ENCODE measurements around the gene ZFHX3. TPM values are rescaled to one million over a fixed set of nuclear protein-coding genes. Genes with fewer than 3 reads are reported as not detected.
A peak's percentile ranks its signal among the peaks of the same experiment; 100 is the strongest.

The ZFHX3 gene
- total RNA-seq, 4 donors from 2014 or later = 36.3 to 44.0 (median 38.1) TPM

DNA sequence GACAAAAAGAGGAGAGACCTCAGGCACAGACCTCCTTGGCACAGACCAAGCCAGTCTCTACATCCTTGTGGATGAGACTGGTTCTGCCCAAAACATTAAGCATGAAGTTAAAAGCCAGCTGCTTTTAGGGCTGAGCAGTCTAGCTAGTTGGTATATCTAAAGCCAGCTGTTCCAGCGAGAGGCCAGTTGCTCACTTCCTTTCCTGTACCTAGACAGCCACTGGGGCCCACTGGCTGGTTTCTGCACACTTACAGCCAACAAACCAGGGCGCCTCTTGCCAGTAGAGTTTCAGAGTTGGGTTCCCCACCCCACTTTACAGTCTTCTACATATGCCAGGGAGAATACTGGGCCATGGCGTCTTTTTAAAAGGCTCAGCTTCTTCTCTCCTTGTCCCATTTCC lies 242.4 kb downstream of the ZFHX3 start:
- peaks cover 0 to 32% (median 0%) of the 10 kb centered on the region in 3 donors for H3K36me3 ChIP-seq
- H3K9me3 ChIP-seq = no peaks in the 10 kb centered on the region
- no peak for DNase-seq (ENCODE audit: low spot score in 2 of 2)
- no peaks in the 10 kb centered on the region for H3K4me1 ChIP-seq
- 87 to 93% methylated on average over 3 of the region's 3 CpGs for WGBS, 2 donors
- no peak overlapping the region for H3K27ac ChIP-seq
- H3K4me3 ChIP-seq = no peak overlapping the region
- TF ChIP-seq, protein P1, sequence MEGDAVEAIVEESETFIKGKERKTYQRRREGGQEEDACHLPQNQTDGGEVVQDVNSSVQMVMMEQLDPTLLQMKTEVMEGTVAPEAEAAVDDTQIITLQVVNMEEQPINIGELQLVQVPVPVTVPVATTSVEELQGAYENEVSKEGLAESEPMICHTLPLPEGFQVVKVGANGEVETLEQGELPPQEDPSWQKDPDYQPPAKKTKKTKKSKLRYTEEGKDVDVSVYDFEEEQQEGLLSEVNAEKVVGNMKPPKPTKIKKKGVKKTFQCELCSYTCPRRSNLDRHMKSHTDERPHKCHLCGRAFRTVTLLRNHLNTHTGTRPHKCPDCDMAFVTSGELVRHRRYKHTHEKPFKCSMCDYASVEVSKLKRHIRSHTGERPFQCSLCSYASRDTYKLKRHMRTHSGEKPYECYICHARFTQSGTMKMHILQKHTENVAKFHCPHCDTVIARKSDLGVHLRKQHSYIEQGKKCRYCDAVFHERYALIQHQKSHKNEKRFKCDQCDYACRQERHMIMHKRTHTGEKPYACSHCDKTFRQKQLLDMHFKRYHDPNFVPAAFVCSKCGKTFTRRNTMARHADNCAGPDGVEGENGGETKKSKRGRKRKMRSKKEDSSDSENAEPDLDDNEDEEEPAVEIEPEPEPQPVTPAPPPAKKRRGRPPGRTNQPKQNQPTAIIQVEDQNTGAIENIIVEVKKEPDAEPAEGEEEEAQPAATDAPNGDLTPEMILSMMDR (IDR thresholded peaks at IDR 0.05) = no peak
- TF ChIP-seq POLR2A (IDR thresholded peaks at IDR 0.05) (no peak), EP300 (IDR thresholded peaks at IDR 0.05) (no peak)
- H3K27me3 ChIP-seq = no peaks in the 10 kb centered on the region

DNA sequence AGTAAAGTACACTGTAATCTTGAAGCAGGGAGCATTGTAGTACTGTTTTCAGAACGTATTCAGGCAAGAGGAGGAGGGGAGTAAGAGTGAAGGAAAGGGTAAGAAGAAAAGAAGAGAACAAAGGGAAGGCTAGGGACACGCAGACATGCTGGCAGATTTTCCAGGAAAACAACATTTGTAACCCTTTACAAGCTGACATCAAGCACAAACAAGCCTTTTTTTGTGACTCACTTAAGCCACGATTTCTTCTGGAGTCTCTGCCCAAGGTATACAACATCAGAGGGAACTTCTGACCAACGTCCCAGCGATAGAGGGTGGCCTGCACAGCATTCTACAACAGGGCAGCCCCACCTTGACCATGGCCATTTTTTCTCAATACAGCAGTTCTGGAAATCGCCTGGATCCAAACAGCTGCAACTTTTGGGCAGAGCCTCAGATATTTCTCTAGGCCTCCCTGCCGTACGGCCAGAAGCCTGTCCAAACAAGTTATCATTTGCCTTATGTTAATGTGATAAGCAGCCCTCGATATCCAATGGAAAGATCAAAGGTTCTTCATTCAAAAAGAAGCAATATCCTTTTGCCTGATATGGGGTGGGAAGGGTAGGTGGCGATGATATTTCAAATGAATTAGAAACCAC lies 247.3 kb downstream of the ZFHX3 start:
- Histone ChIP-seq H3K36me3 (peaks cover 0 to 59% (median 10%) of the 10 kb centered on the region in 3 donors), H3K27ac (peak overlapping the region in 1 of 4 donors; percentile 4), H3K4me3 (no peak overlapping the region), H3K4me1 (no peaks in the 10 kb centered on the region), H3K27me3 (no peaks in the 10 kb centered on the region), H3K9me3 (no peaks in the 10 kb centered on the region)
- DNase-seq (ENCODE audit: low spot score in 2 of 2) = no peak
- 47 to 64% methylated on average over 10 of the region's 10 CpGs for WGBS, 2 donors
- no peak for TF ChIP-seq EP300 (IDR thresholded peaks at IDR 0.05)
- no peak for TF ChIP-seq POLR2A (IDR thresholded peaks at IDR 0.05)
- TF ChIP-seq, protein P1 (IDR thresholded peaks at IDR 0.05) = no peak

DNA sequence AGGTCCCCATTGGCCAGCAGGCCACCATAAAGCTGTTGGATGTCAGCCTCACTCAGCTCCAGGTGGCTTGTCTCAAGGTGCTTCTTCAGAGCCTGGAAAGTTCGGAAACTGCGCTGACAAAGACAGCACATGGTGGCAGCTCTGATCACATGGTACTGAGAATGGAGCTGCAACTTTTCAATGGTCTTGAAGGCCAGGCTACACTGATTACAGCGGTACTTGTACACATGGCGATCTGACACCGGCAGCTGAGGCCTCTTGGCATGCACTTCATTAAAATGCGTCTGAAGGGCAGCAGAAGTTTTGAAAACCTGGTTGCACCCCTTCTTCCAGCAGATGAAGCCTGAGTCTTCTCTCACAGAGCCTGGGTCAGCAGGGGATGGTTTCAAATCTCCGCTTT lies 249.7 kb downstream of the ZFHX3 start:
- H3K4me1 ChIP-seq = no peaks in the 10 kb centered on the region
- no peak for DNase-seq (ENCODE audit: low spot score in 2 of 2)
- no peaks in the 10 kb centered on the region for H3K27me3 ChIP-seq
- H3K27ac ChIP-seq = no peak overlapping the region
- TF ChIP-seq EP300 (IDR thresholded peaks at IDR 0.05) (no peak), POLR2A (IDR thresholded peaks at IDR 0.05) (no peak)
- TF ChIP-seq, protein P1 (IDR thresholded peaks at IDR 0.05) = no peak
- H3K4me3 ChIP-seq = no peak overlapping the region
- peaks cover 0 to 77% (median 10%) of the 10 kb centered on the region in 3 donors for H3K36me3 ChIP-seq
- H3K9me3 ChIP-seq = no peaks in the 10 kb centered on the region
- WGBS, 2 donors = 95 to 96% methylated on average over 7 of the region's 7 CpGs

DNA sequence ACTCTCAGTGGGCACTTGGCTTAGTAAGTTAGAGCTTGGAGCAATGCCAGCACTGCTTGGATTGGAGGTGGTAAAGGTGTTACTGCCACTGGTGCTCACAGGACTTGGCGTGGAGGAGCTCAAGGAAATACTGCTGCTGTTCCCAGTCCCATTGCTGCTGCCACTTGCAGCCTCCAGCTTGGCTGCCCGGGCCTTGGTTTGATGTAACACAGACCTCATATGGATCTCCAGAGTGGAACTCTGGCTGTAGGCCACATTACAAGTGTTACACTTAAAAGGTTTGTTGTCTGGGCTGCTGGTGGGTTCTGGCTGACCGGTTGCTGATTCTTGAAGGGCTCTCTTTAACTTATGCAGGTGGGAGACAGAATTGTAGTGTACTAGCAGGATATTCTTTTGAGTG lies 250.3 kb downstream of the ZFHX3 start:
- Histone ChIP-seq H3K36me3 (peaks cover 0 to 81% (median 10%) of the 10 kb centered on the region in 3 donors), H3K4me1 (no peaks in the 10 kb centered on the region), H3K9me3 (no peaks in the 10 kb centered on the region), H3K27me3 (no peaks in the 10 kb centered on the region), H3K27ac (no peak overlapping the region), H3K4me3 (no peak overlapping the region)
- no peak for TF ChIP-seq EP300 (IDR thresholded peaks at IDR 0.05)
- TF ChIP-seq, protein P1 (IDR thresholded peaks at IDR 0.05) = no peak
- TF ChIP-seq POLR2A (IDR thresholded peaks at IDR 0.05) = no peak
- 88 to 98% methylated on average over 3 of the region's 3 CpGs for WGBS, 2 donors
- no peak for DNase-seq (ENCODE audit: low spot score in 2 of 2)

DNA sequence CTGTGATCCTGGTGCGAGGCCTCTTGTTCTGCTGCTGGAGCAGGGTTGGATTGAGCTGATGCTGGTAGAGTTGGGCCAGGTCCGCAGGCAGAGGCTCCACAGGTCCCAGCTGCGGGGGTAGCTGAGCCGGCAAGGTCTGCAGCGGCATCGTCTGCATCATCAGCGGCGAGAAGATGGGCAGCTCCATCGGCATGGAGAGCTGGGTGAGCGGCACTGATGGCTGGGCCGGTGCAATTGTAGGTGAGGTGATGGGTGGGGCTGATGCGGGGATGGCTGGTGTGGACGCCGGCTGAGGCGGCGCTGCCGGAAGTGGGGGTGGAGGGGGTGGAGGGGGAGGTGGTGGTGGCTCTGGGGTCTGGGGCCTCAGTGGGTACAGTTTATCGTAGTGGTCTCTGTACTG lies 251.7 kb downstream of the ZFHX3 start:
- peaks cover 0 to 88% (median 10%) of the 10 kb centered on the region in 3 donors for H3K36me3 ChIP-seq
- DNase-seq (ENCODE audit: low spot score in 2 of 2) = no peak
- H3K27ac ChIP-seq = no peak overlapping the region
- H3K4me3 ChIP-seq = no peak overlapping the region
- TF ChIP-seq, protein P1 (IDR thresholded peaks at IDR 0.05) = no peak
- no peak for TF ChIP-seq POLR2A (IDR thresholded peaks at IDR 0.05)
- TF ChIP-seq EP300 (IDR thresholded peaks at IDR 0.05) = no peak
- H3K27me3 ChIP-seq = no peaks in the 10 kb centered on the region
- H3K9me3 ChIP-seq = no peaks in the 10 kb centered on the region
- H3K4me1 ChIP-seq = no peaks in the 10 kb centered on the region
- 96 to 98% methylated on average over 18 of the region's 18 CpGs for WGBS, 2 donors

All from tibial nerve (tissue), 4 donors.